GM18951 (cell line): Measurements from ENCODE around the gene RPLP1.

ENCODE experiments used
- POLR2A ChIP-seq: IDR thresholded peaks from 4 replicates; pipeline ENCODE4 v1.6.1; 2011; ENCODE audit warnings: mild to moderate bottlenecking; ENCODE audit not compliant: insufficient read length, insufficient read depth; ENCODE audit errors: extremely low read depth
- in situ Hi-C: fragments of 300-500 bp; cut with MboI; formaldehyde crosslinking; loops from one replicate; pipeline ENCODE4 v1.12.0; 2022; ENCODE audit warnings: low sequenced_read_pairs, mixed read lengths, inconsistent platforms; ENCODE audit not compliant: unreplicated experiment

RPLP1 gene

GRCh38 chr15:69479971-69480370, 27.4 kb downstream of the RPLP1 start:
- TF ChIP-seq POLR2A, result no peak
- in situ Hi-C loops, result loop anchor here (25.0 kb wide), 1 partner anchor 1307 kb away; no protein-coding TSS in a partner anchor

GRCh38 chr15:69480932-69481331, 28.3 kb downstream of the RPLP1 start:
- no peak for TF ChIP-seq POLR2A
- in situ Hi-C loops, result loop anchor here (25.0 kb wide), 1 partner anchor 1306 kb away; no protein-coding TSS in a partner anchor

GRCh38 chr15:69482686-69483256, 30.2 kb downstream of the RPLP1 start:
- in situ Hi-C loops, result loop anchor here (25.0 kb wide), 1 partner anchor 1305 kb away; no protein-coding TSS in a partner anchor
- TF ChIP-seq POLR2A, result no peak

- in situ Hi-C loops, result loop anchor here (25.0 kb wide), 1 partner anchor 1302 kb away; no protein-coding TSS in a partner anchor
- TF ChIP-seq POLR2A, result no peak
These were observed 32.2 kb downstream of the RPLP1 start for GRCh38 chr15:69484837-69485236.

- in situ Hi-C loops, result loop anchor here (25.0 kb wide), 1 partner anchor 1301 kb away; no protein-coding TSS in a partner anchor
- TF ChIP-seq POLR2A, result no peak
These were observed 34.0 kb downstream of the RPLP1 start for GRCh38 chr15:69486481-69487110.

GRCh38 chr15:69489073-69489571, 36.5 kb downstream of the RPLP1 start:
- no peak for TF ChIP-seq POLR2A
- in situ Hi-C loops, result loop anchor here (25.0 kb wide), 1 partner anchor 1298 kb away; no protein-coding TSS in a partner anchor

GRCh38 chr15:69490356-69491037, 37.9 kb downstream of the RPLP1 start:
- TF ChIP-seq POLR2A, result no peak
- in situ Hi-C loops, result loop anchor here (25.0 kb wide), 1 partner anchor 1297 kb away; no protein-coding TSS in a partner anchor

GRCh38 chr15:69491038-69491505, 38.5 kb downstream of the RPLP1 start:
- in situ Hi-C loops, result loop anchor here (25.0 kb wide), 1 partner anchor 1296 kb away; no protein-coding TSS in a partner anchor
- TF ChIP-seq POLR2A, result no peak

- TF ChIP-seq POLR2A, result no peak
- in situ Hi-C loops, result loop anchor here (25.0 kb wide), 1 partner anchor 1294 kb away; no protein-coding TSS in a partner anchor
These were observed 40.8 kb downstream of the RPLP1 start for GRCh38 chr15:69493406-69493805.

- no peak for TF ChIP-seq POLR2A
- in situ Hi-C loops, result loop anchor here (25.0 kb wide), 1 partner anchor 1291 kb away; no protein-coding TSS in a partner anchor
These were observed 43.4 kb downstream of the RPLP1 start for GRCh38 chr15:69496001-69496400.

- in situ Hi-C loops, result loop anchor here (25.0 kb wide), 1 partner anchor 1290 kb away; no protein-coding TSS in a partner anchor
- TF ChIP-seq POLR2A, result no peak
These were observed 44.5 kb downstream of the RPLP1 start for GRCh38 chr15:69497076-69497475.

GRCh38 chr15:69497667-69498066, 45.0 kb downstream of the RPLP1 start:
- in situ Hi-C loops, result loop anchor here (25.0 kb wide), 1 partner anchor 1290 kb away; no protein-coding TSS in a partner anchor
- no peak for TF ChIP-seq POLR2A

- in situ Hi-C loops, result loop anchor here (25.0 kb wide), 1 partner anchor 1289 kb away; no protein-coding TSS in a partner anchor
These were observed 45.7 kb downstream of the RPLP1 start for GRCh38 chr15:69498282-69498681.

More at GRCh38 chr15:69498282-69498681, 45.7 kb downstream of the RPLP1 start:
- TF ChIP-seq POLR2A, result no peak
